Gastrocnemius medialis (tissue), 4 donors: ENCODE data around the gene KRTAP1-5. TPM values are rescaled to one million over a fixed set of nuclear protein-coding genes. Genes with fewer than 3 reads are reported as not detected.
"Not testable (repeated sequence)": the region's sequence is repeated elsewhere in the genome, so short reads cannot be mapped to it uniquely, and the experiment has no call there.

ENCODE experiments used
- ATAC-seq, 2 donors: fragments of 150-250 bp; one replicate each; pipeline ENCODE4 v1.9.1; 2016
- DNase-seq, 2 donors: peaks; one replicate each; pipeline ENCODE4 v3.0.0-alpha.2; 2019
- H3K27ac ChIP-seq, 4 donors: fragments of 200-600 bp; sonication (generic); 1 replicate in 1 of 4; 2 replicates in 3 of 4; pipeline ENCODE4 v1.5.1; 2016 to 2018; ENCODE audit warnings: mild to moderate bottlenecking in 2 of 4, moderate library complexity in 1 of 4
- H3K27me3 ChIP-seq, 3 donors: fragments of 200-600 bp; sonication (generic) in 2 of 3; 1 replicate in 1 of 3; 2 replicates in 2 of 3; pipeline versions ENCODE4 v1.5.1 to v1.6.0; 2016 to 2019; ENCODE audit warnings: mild to moderate bottlenecking in 1 of 3, moderate library complexity in 1 of 3
- H3K36me3 ChIP-seq, 2 donors: fragments of 200-600 bp; sonication (generic) in 1 of 2; one replicate each; pipeline ENCODE4 v1.5.1; 2017 to 2018
- H3K4me1 ChIP-seq, 2 donors: fragments of 200-600 bp; sonication (generic) in 1 of 2; one replicate each; pipeline ENCODE4 v1.5.1; 2016 to 2017; ENCODE audit warnings: mild to moderate bottlenecking in 2 of 2
- H3K4me3 ChIP-seq, 4 donors: fragments of 200-600 bp; sonication (generic) in 3 of 4; 1 replicate in 1 of 4; 2 replicates in 3 of 4; pipeline ENCODE4 v1.5.1; 2016 to 2019; ENCODE audit warnings: mild to moderate bottlenecking in 2 of 4
- H3K9me3 ChIP-seq, 3 donors: fragments of 200-600 bp; sonication (generic) in 2 of 3; 1 replicate in 1 of 3; 2 replicates in 2 of 3; pipeline ENCODE4 v1.5.1; 2016 to 2019
- CTCF ChIP-seq, 5 experiments: fragments of 450-650 bp in 3 of 5; fragments of 200-600 bp in 2 of 5; sonication (generic) in 2 of 5; IDR thresholded peaks in 4 of 5; conservative IDR thresholded peaks in 1 of 5; 1 replicate in 4 of 5; 2 replicates in 1 of 5; pipeline ENCODE4 v1.5.1; 2016 to 2019; ENCODE audit warnings: antibody characterized with exemption in 5 of 5, mild to moderate bottlenecking in 3 of 5, moderate library complexity in 3 of 5
- POLR2A ChIP-seq, 2 donors: fragments of 450-650 bp; IDR thresholded peaks; one replicate each; pipeline ENCODE4 v1.6.1; 2017; ENCODE audit warnings: antibody characterized with exemption in 2 of 2, mild to moderate bottlenecking in 2 of 2, moderate library complexity in 2 of 2
- in situ Hi-C, 4 donors: fragments of 200-750 bp; cut with MboI; loops; one replicate each; pipeline versions ENCODE4 v1.15.0 to v1.8.0; 2017; ENCODE audit warnings: low sequenced_read_pairs in 4 of 4
- intact Hi-C: fragments of 100-400 bp; cut with DNase I; formaldehyde crosslinking; loops from one replicate; pipeline ENCODE4 v1.15.1; 2023; ENCODE audit warnings: low total_unique reads
- total RNA-seq, 4 donors: library from RNA; depleted of rRNA; stranded (reverse); fragments of >200 nt; gene quantifications; one replicate each; pipeline versions ENCODE4 v1.1.0 to v1.2.3, GENCODE V29; 2016

KRTAP1-5 gene
- total RNA-seq, 4 donors from 2014 or later = not detected

GRCh38 chr17:41001795-41002194, 25.2 kb downstream of the KRTAP1-5 start:
- ATAC-seq = no peak
- H3K4me3 ChIP-seq = no peak overlapping the region
- no peaks in the 10 kb centered on the region for H3K4me1 ChIP-seq
- no peaks in the 10 kb centered on the region for H3K36me3 ChIP-seq
- TF ChIP-seq POLR2A (IDR thresholded peaks at IDR 0.05) (no peak), CTCF (IDR thresholded peaks at IDR 0.05 in 4 of 5, conservative IDR thresholded peaks at IDR 0.05 in 1 of 5) (no peak)
- no peak for DNase-seq
- no peaks in the 10 kb centered on the region for H3K9me3 ChIP-seq
- intact Hi-C loops = no loop called here
- H3K27me3 ChIP-seq = peaks cover 0 to 10% (median 0%) of the 10 kb centered on the region in 3 donors
- no peak overlapping the region for H3K27ac ChIP-seq
- in situ Hi-C loops = no loop called here

- DNase-seq, intact Hi-C loops, H3K4me3 ChIP-seq, H3K4me1 ChIP-seq, in situ Hi-C loops, H3K27ac ChIP-seq, H3K36me3 ChIP-seq, ATAC-seq, H3K9me3 ChIP-seq: not testable (repeated sequence)
- H3K27me3 ChIP-seq = peaks cover 0 to 17% (median 0%) of the 10 kb centered on the region in 3 donors
Observed at GRCh38 chr17:40999563-40999962, 27.4 kb downstream of the KRTAP1-5 start, which contains the start of gene KRTAP3-2. KRTAP3-2 (minus strand) TSS chr17:40999906; CDS start chr17:40999853, 53 bp downstream.

- ATAC-seq (no peak), DNase-seq (no peak)
- H3K36me3 ChIP-seq = no peaks in the 10 kb centered on the region
- H3K9me3 ChIP-seq = no peaks in the 10 kb centered on the region
- no peak overlapping the region for H3K4me3 ChIP-seq
- H3K4me1 ChIP-seq = no peaks in the 10 kb centered on the region
- TF ChIP-seq POLR2A (IDR thresholded peaks at IDR 0.05) = no peak
- TF ChIP-seq CTCF (IDR thresholded peaks at IDR 0.05 in 4 of 5, conservative IDR thresholded peaks at IDR 0.05 in 1 of 5) = no peak
- intact Hi-C loops = no loop called here
- peaks cover 0 to 26% (median 0%) of the 10 kb centered on the region in 3 donors for H3K27me3 ChIP-seq
- H3K27ac ChIP-seq = no peak overlapping the region
- in situ Hi-C loops = no loop called here
Observed at GRCh38 chr17:40997361-40997760, 29.6 kb downstream of the KRTAP1-5 start.

- no peak for TF ChIP-seq CTCF (IDR thresholded peaks at IDR 0.05 in 4 of 5, conservative IDR thresholded peaks at IDR 0.05 in 1 of 5)
- TF ChIP-seq POLR2A (IDR thresholded peaks at IDR 0.05) = no peak
- Histone ChIP-seq H3K4me1 (no peaks in the 10 kb centered on the region), H3K27ac (no peak overlapping the region), H3K4me3 (no peak overlapping the region), H3K9me3 (no peaks in the 10 kb centered on the region), H3K36me3 (no peaks in the 10 kb centered on the region), H3K27me3 (peaks cover 0 to 27% (median 0%) of the 10 kb centered on the region in 3 donors)
- DNase-seq = no peak
- intact Hi-C loops (no loop called here), in situ Hi-C loops (no loop called here)
- no peak for ATAC-seq
Observed at GRCh38 chr17:40996829-40997228, 30.2 kb downstream of the KRTAP1-5 start.

- Histone ChIP-seq H3K27ac (no peak overlapping the region), H3K4me3 (no peak overlapping the region), H3K27me3 (peaks cover 0 to 19% (median 0%) of the 10 kb centered on the region in 3 donors), H3K9me3 (no peaks in the 10 kb centered on the region), H3K4me1 (no peaks in the 10 kb centered on the region), H3K36me3 (no peaks in the 10 kb centered on the region)
- DNase-seq = no peak
- intact Hi-C loops (no loop called here), in situ Hi-C loops (no loop called here)
- TF ChIP-seq CTCF (IDR thresholded peaks at IDR 0.05 in 4 of 5, conservative IDR thresholded peaks at IDR 0.05 in 1 of 5) (no peak), POLR2A (IDR thresholded peaks at IDR 0.05) (no peak)
- ATAC-seq = no peak
Observed at GRCh38 chr17:40995116-40995515, 31.9 kb downstream of the KRTAP1-5 start.
